Measurements from ENCODE around the gene VAV2.
A peak's percentile ranks its signal among the peaks of the same experiment; 100 is the strongest.

The VAV2 gene

DNA sequence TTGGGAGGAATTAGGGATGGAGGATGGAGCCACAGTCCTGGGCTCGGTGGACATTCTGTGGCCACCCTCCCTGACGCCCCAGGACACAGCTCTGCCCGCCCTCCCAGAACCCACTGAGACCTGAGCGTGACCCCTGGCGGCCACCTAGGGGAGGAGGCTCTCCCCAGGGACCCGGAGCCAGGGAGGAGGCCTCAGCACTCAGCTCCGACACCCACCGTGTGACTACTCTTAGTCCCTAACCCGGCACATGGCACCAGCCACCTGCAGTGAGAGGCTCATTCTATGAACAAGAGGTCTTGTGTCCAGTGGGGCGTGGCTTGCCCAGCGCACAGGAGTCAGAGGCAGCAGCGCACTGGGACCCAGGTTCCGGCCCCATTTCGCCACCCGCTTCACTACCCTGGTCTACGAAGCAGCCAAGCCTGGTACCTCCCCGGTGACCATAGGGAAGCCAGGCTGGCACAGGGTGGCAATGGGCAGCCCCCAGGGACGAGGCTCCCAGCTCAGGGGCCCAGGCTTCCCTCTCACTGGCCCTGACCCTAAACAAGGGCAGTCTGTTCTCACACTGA is 264.2 kb downstream of the VAV2 start:
- DNase-seq (ENCODE audit: low spot score): no peak

- no peak for DNase-seq (ENCODE audit: low spot score)
Observed at GRCh38 chr9:133727277-133727875, 264.7 kb downstream of the VAV2 start.

GRCh38 chr9:133726401-133727276 is 265.5 kb downstream of the VAV2 start:
- peak; percentile 83 for DNase-seq (ENCODE audit: low spot score)

DNA sequence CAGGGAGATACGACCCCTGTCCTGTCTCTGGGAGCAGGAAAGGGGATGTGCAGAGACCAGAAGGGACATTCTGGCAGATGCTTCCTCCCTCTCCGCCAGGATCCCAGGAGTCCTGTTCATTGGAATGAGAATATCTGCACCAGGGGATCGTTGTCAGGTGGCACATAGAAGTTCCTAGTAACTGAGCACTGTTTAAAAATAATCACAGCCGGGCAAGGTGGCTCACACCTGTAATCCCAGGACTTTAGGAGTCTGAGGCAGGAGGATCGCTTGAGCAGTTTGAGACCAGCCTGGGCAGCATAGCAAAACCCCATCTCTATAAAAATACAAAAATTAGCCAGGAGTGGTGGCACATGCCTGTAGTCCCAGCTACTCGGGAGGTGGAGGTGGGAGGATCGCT is 266.2 kb downstream of the VAV2 start:
- DNase-seq (ENCODE audit: low spot score): no peak

- DNase-seq (ENCODE audit: low spot score): no peak
Observed at GRCh38 chr9:133718563-133719315, 273.4 kb downstream of the VAV2 start.

DNA sequence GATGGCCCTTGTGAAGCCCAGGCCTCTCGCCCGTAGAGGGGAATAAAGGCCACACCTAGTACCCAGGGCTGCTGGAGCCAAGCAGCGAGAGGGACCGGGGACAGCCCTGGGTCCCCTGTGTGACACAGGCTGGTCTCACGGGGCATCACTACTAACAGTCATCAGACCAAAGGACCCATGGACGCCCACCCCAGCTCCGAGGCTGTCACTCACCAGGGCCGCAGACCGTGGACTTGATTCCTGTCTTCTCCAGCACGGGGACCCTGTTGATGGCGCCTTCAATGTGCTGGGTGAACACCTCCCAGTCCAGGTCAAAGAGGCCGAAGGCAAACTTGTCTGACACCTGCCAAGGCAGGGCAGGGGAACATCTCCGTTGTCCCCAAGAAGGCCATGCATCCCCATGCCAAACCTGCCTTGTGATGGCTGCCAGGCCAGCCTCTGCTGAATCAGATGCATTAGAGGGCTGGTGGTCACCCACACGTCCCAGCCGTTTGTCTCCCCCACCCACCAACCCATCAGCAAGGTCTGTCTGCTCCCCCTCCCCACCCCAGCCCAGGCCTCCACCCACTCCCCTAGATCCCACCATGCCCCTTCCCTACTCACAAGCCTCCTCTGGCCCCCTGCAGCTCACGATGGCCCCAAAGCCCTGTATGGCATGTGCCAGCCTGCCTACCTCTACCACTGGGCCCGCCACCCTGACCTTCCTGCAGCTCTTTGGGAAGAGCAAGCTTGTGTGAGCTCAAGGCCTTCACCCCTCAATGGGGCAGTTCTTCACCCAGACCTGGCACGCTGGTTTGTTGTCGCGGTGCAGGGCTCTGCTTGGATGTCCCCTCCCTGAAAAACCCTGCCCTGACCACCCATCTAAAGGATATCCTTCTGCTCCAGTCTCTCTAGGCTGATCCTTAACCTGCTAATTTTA is 274.8 kb downstream of the VAV2 start:
- no peak for DNase-seq (ENCODE audit: low spot score)

GRCh38 chr9:133716564-133717112 is 275.5 kb downstream of the VAV2 start:
- DNase-seq (ENCODE audit: low spot score): no peak

GRCh38 chr9:133715866-133716563 is 276.1 kb downstream of the VAV2 start:
- peak; percentile 74 for DNase-seq (ENCODE audit: low spot score)

- peak; percentile 70 for DNase-seq (ENCODE audit: low spot score)
Observed at GRCh38 chr9:133715295-133715865, 276.7 kb downstream of the VAV2 start.

DNA sequence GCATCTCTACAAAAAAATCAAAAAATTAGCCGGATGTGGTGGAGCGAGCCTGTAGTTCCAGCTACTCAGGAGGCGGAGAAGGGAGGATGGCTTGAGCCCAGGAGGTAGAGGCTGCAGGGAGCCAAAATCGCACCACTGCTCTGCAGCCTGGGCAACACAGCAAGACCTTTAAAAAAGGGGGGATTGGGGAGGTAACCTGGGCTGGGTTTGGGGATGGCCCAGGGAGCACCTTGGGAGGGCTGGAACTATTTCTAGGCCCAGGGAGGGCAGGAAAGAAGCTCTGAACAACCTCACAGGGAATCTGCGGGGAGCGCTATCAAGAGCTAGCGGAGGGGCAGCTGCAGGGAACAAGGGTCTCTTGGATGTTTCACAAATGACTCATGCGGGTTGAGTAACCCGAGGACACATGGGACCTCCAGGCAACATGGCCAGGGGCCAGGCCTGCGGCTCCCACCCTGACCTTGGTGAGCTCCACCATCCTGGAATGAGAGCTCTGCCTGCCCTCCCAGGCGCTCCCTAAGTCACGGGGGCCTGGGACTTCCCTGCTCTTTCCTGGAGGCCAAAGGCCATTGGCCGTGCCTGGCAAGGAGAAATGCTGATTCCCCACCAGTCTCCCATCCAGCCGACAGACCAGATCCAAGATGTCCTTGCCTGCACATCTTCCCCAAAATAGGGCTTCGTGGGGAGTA is 277.4 kb downstream of the VAV2 start:
- DNase-seq (ENCODE audit: low spot score): peak; percentile 81

- DNase-seq (ENCODE audit: low spot score): no peak
Observed at GRCh38 chr9:133713960-133714495, 278.1 kb downstream of the VAV2 start.

GRCh38 chr9:133713150-133713959 is 278.8 kb downstream of the VAV2 start:
- no peak for DNase-seq (ENCODE audit: low spot score)

GRCh38 chr9:133712221-133713100 is 279.7 kb downstream of the VAV2 start:
- no peak for DNase-seq (ENCODE audit: low spot score)

Data from hepatic stellate cell (primary cell).